Measurements from ENCODE around the gene IL37. TPM values are rescaled to one million over a fixed set of nuclear protein-coding genes. Genes with fewer than 3 reads are reported as not detected.

The IL37 gene
- total RNA-seq, 1 donor from 2014 or later, result not detected

DNA sequence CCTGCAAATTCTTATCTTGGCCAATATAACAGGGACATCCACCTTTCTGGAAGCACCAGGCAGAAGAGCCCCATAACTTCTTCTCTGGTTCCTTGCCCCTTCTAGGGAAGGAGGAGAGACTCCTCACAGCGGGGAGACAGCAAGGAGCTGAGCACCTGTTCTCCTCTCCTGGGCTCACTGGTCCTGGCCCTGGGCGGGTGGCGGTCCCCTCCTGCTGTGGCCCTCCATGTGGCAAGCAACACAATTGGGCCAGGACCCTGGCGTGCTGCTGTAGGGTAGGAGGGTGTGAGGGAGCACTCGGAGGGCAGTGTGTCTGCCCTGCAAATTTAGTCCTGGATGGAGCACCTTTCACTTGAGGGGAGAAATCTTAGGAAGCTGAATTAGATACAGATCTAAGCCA is 6.9 kb downstream of the IL37 start:
- Mint-ChIP-seq H3K36me3 (ENCODE audit: low read depth, unreplicated experiment) (peaks cover 4% of the 10 kb centered on the region), H3K9me3 (ENCODE audit: unreplicated experiment) (no peaks in the 10 kb centered on the region), H3K27ac (ENCODE audit: unreplicated experiment) (no peak overlapping the region), H3K4me3 (ENCODE audit: unreplicated experiment) (no peak overlapping the region), H3K4me1 (ENCODE audit: unreplicated experiment) (no peaks in the 10 kb centered on the region), H3K27me3 (ENCODE audit: unreplicated experiment) (peaks cover 1% of the 10 kb centered on the region)
- DNase-seq (ENCODE audit: low spot score), result no peak
- TF ChIP-seq CTCF (IDR thresholded peaks at IDR 0.05; ENCODE audit: unreplicated experiment), result no peak

DNA sequence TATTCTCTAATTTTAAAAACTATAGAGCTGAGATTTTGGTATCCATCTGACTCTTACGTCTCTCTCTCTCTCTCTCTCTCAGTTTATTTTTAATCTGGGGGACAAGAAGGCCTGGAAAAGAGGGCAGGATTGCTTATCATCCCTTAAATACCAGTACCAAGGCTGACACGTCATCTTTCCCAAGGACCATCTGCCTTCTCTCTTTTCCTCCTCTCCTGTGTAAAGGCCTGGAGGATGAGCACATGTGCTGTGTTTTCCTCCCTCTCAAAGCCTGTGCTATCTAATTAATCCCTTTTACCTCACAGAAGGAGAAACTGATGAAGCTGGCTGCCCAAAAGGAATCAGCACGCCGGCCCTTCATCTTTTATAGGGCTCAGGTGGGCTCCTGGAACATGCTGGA is 7.3 kb downstream of the IL37 start:
- Mint-ChIP-seq H3K4me3 (ENCODE audit: unreplicated experiment) (no peak overlapping the region), H3K27ac (ENCODE audit: unreplicated experiment) (no peak overlapping the region), H3K36me3 (ENCODE audit: low read depth, unreplicated experiment) (peaks cover 4% of the 10 kb centered on the region), H3K4me1 (ENCODE audit: unreplicated experiment) (no peaks in the 10 kb centered on the region), H3K27me3 (ENCODE audit: unreplicated experiment) (peaks cover 2% of the 10 kb centered on the region), H3K9me3 (ENCODE audit: unreplicated experiment) (no peaks in the 10 kb centered on the region)
- DNase-seq (ENCODE audit: low spot score), result no peak
- no peak for TF ChIP-seq CTCF (IDR thresholded peaks at IDR 0.05; ENCODE audit: unreplicated experiment)

GRCh38 chr2:112919086-112919485 is 8.1 kb downstream of the IL37 start:
- no peaks in the 10 kb centered on the region for H3K9me3 Mint-ChIP-seq (ENCODE audit: unreplicated experiment)
- DNase-seq (ENCODE audit: low spot score), result no peak
- H3K27me3 Mint-ChIP-seq (ENCODE audit: unreplicated experiment), result peaks cover 2% of the 10 kb centered on the region
- no peak overlapping the region for H3K4me3 Mint-ChIP-seq (ENCODE audit: unreplicated experiment)
- H3K4me1 Mint-ChIP-seq (ENCODE audit: unreplicated experiment), result no peaks in the 10 kb centered on the region
- peaks cover 4% of the 10 kb centered on the region for H3K36me3 Mint-ChIP-seq (ENCODE audit: low read depth, unreplicated experiment)
- H3K27ac Mint-ChIP-seq (ENCODE audit: unreplicated experiment), result no peak overlapping the region
- TF ChIP-seq CTCF (IDR thresholded peaks at IDR 0.05; ENCODE audit: unreplicated experiment), result no peak

GRCh38 chr2:112920923-112921532 is 10.1 kb downstream of the IL37 start:
- Mint-ChIP-seq H3K27me3 (ENCODE audit: unreplicated experiment) (peaks cover 2% of the 10 kb centered on the region), H3K4me1 (ENCODE audit: unreplicated experiment) (peaks cover 2% of the 10 kb centered on the region), H3K9me3 (ENCODE audit: unreplicated experiment) (no peaks in the 10 kb centered on the region), H3K4me3 (ENCODE audit: unreplicated experiment) (no peak overlapping the region), H3K27ac (ENCODE audit: unreplicated experiment) (no peak overlapping the region), H3K36me3 (ENCODE audit: low read depth, unreplicated experiment) (peaks cover 4% of the 10 kb centered on the region)
- TF ChIP-seq CTCF (IDR thresholded peaks at IDR 0.05; ENCODE audit: unreplicated experiment), result no peak
- DNase-seq (ENCODE audit: low spot score), result no peak

GRCh38 chr2:112921982-112922381 is 11.0 kb downstream of the IL37 start:
- no peaks in the 10 kb centered on the region for H3K9me3 Mint-ChIP-seq (ENCODE audit: unreplicated experiment)
- no peak overlapping the region for H3K4me3 Mint-ChIP-seq (ENCODE audit: unreplicated experiment)
- H3K27me3 Mint-ChIP-seq (ENCODE audit: unreplicated experiment), result peaks cover 2% of the 10 kb centered on the region
- peaks cover 4% of the 10 kb centered on the region for H3K36me3 Mint-ChIP-seq (ENCODE audit: low read depth, unreplicated experiment)
- no peak for TF ChIP-seq CTCF (IDR thresholded peaks at IDR 0.05; ENCODE audit: unreplicated experiment)
- H3K4me1 Mint-ChIP-seq (ENCODE audit: unreplicated experiment), result peaks cover 2% of the 10 kb centered on the region
- DNase-seq (ENCODE audit: low spot score), result no peak
- no peak overlapping the region for H3K27ac Mint-ChIP-seq (ENCODE audit: unreplicated experiment)

Data from endothelial cell (in vitro differentiated cells).